M059J (cell line): Measurements from ENCODE around the gene CDC27. TPM values are rescaled to one million over a fixed set of nuclear protein-coding genes. Genes with fewer than 3 reads are reported as not detected.
"Not testable (repeated sequence)": the region's sequence is repeated elsewhere in the genome, so short reads cannot be mapped to it uniquely, and the experiment has no call there.

ENCODE experiments used
- DNase-seq: peaks from one replicate; pipeline ENCODE4 v3.0.0-alpha.2; 2012; ENCODE audit warnings: low read depth
- total RNA-seq: library from RNA; depleted of rRNA; stranded (reverse); fragments of >200 nt; shearing (Covaris generic); gene quantifications from 2 replicates; pipeline ENCODE4 v1.2.3, GENCODE V29; 2014; rRNA removed

CDC27 gene
- total RNA-seq, 1 experiment from 2014 or later: 90.9 TPM

- DNase-seq: not testable (repeated sequence)
Measured at GRCh38 chr17:47073629-47074028, 115.5 kb downstream of the CDC27 start.

GRCh38 chr17:47072886-47073285 is 116.2 kb downstream of the CDC27 start:
- DNase-seq: no peak

GRCh38 chr17:47071171-47071570 is 117.9 kb downstream of the CDC27 start:
- not testable (repeated sequence) for DNase-seq

GRCh38 chr17:47070266-47070665 is 118.8 kb downstream of the CDC27 start:
- peak; percentile 79 for DNase-seq

Other genes with a start within 250 kb of the CDC27 start
- not detected in 2 replicates for gene RPRML, start 210.0 kb downstream of the CDC27 start, total RNA-seq
- not detected in 2 replicates for gene MYL4, start 20.1 kb upstream of the CDC27 start, total RNA-seq
- 0.94 and 3.1 TPM in 2 replicates for gene ITGB3, start 64.5 kb upstream of the CDC27 start, total RNA-seq
- 2.5 and 3.1 TPM in 2 replicates for gene EFCAB13, start 134.7 kb upstream of the CDC27 start, total RNA-seq